ENCODE data around the gene RAB19. TPM values are rescaled to one million over a fixed set of nuclear protein-coding genes. Genes with fewer than 3 reads are reported as not detected.
A peak's percentile ranks its signal among the peaks of the same experiment; 100 is the strongest.

Gene RAB19
- total and polyA plus RNA-seq, 9 of the 15 experiments (the other 6 are each of a cell fraction or from before 2014, with no cell fraction given): not detected

GRCh38 chr7:140397784-140398750 is 5.8 kb upstream of the RAB19 start, which contains the start of gene SLC37A3 (continued):
- TF ChIP-seq, protein P1, sequence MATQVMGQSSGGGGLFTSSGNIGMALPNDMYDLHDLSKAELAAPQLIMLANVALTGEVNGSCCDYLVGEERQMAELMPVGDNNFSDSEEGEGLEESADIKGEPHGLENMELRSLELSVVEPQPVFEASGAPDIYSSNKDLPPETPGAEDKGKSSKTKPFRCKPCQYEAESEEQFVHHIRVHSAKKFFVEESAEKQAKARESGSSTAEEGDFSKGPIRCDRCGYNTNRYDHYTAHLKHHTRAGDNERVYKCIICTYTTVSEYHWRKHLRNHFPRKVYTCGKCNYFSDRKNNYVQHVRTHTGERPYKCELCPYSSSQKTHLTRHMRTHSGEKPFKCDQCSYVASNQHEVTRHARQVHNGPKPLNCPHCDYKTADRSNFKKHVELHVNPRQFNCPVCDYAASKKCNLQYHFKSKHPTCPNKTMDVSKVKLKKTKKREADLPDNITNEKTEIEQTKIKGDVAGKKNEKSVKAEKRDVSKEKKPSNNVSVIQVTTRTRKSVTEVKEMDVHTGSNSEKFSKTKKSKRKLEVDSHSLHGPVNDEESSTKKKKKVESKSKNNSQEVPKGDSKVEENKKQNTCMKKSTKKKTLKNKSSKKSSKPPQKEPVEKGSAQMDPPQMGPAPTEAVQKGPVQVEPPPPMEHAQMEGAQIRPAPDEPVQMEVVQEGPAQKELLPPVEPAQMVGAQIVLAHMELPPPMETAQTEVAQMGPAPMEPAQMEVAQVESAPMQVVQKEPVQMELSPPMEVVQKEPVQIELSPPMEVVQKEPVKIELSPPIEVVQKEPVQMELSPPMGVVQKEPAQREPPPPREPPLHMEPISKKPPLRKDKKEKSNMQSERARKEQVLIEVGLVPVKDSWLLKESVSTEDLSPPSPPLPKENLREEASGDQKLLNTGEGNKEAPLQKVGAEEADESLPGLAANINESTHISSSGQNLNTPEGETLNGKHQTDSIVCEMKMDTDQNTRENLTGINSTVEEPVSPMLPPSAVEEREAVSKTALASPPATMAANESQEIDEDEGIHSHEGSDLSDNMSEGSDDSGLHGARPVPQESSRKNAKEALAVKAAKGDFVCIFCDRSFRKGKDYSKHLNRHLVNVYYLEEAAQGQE (IDR thresholded peaks at IDR 0.05; ENCODE audit: borderline replicate concordance): peak; percentile 92
- TF ChIP-seq, protein P1 (CRISPR knock-in tag; IDR thresholded peaks at IDR 0.05; ENCODE audit: low read depth): no peak; the same call in 1 of the 2 replicates
- TF ChIP-seq, protein P2, sequence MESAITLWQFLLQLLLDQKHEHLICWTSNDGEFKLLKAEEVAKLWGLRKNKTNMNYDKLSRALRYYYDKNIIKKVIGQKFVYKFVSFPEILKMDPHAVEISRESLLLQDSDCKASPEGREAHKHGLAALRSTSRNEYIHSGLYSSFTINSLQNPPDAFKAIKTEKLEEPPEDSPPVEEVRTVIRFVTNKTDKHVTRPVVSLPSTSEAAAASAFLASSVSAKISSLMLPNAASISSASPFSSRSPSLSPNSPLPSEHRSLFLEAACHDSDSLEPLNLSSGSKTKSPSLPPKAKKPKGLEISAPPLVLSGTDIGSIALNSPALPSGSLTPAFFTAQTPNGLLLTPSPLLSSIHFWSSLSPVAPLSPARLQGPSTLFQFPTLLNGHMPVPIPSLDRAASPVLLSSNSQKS (CRISPR knock-in tag; IDR thresholded peaks at IDR 0.05): no peak
- TF ChIP-seq CCNT2 (IDR thresholded peaks at IDR 0.05; ENCODE audit: borderline replicate concordance, extremely low read depth, insufficient read length, low read depth, low read length) (peak; percentile 93), RBM14 (IDR thresholded peaks at IDR 0.05; ENCODE audit: borderline replicate concordance, insufficient read depth, low read depth, low read length) (no peak), FOXP4 (CRISPR knock-in tag; IDR thresholded peaks at IDR 0.05; ENCODE audit: borderline replicate concordance) (0 out of 2 replicates have a peak, but pooled peaks have one; percentile 13), ATF7 (IDR thresholded peaks at IDR 0.05) (peak; percentile 34; the same call in 1 of the 2 replicates), MAZ (CRISPR knock-in tag; conservative IDR thresholded peaks at IDR 0.05 in 1 of 2, IDR thresholded peaks at IDR 0.05 in 1 of 2) (peak; percentile 86 to 88; a peak in 3 of 4 replicates), ZNF561 (CRISPR knock-in tag; conservative IDR thresholded peaks at IDR 0.05) (no peak), RB1 (IDR thresholded peaks at IDR 0.05; ENCODE audit: low read depth) (peak; percentile 90), E2F3 (CRISPR knock-in tag; IDR thresholded peaks at IDR 0.05) (no peak), LEF1 (IDR thresholded peaks at IDR 0.05) (no peak), ESRRA (IDR thresholded peaks at IDR 0.05; ENCODE audit: borderline replicate concordance, low read depth) (peak; percentile 61; the same call in 1 of the 2 replicates), ETV6 (IDR thresholded peaks at IDR 0.05; ENCODE audit: borderline replicate concordance in 1 of 2, low read depth in 2 of 2, low read length in 1 of 2) (no peak), ETV6 (CRISPR knock-in tag; IDR thresholded peaks at IDR 0.05; ENCODE audit: borderline replicate concordance) (no peak)
